ENCODE measurements around the gene FKBP5. TPM values are rescaled to one million over a fixed set of nuclear protein-coding genes. Genes with fewer than 3 reads are reported as not detected.

FKBP5 gene
- polyA plus RNA-seq, 1 donor from 2014 or later = 1.2 TPM

DNA sequence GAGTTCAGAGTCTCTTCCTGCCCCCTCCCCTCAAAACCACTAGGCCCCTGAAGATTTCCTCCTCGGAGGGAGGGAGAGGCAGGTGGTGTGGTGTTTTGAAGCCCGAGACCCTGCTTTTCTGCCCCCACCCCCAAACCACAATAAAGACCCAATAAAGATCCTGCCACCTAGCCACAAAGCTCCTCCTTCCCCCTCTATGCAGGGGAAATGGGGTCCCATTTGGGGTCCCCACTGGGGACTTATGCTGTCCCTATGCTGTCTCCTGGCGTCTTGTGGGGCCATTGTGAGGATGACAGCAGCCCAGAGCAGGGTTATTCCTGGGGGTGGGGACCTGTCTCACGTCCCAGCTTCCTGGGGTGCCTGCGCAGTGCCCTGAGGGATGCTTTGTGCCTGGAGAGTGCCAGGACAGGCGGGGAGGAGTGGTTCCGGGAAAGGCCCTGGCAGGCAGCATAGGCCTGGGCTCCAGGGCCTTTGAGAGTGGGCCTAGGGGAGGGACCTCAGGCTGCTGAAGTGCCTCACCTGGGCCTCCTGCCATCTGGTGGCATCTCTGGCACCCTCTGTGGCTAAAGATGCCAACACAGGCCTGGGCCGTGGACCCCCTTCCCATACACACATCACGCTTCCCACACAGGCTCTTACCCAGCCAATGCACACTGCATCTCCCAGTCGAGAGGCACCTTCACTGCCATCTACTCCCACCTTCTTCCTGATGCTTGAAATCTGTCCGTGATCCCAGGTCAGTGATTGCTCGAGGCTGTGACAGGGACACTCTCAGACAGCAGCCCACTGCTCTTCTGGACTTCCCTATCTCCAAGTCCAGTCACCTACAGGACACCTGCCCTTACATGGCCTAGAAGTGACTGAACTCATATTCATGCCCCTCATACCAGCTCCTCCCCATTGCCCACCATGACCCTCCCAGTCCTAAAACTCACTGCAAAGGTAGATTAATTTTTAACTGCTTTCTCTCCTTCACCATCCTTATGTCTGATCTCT, 40.3 kb upstream of the FKBP5 start:
- Histone ChIP-seq H3K4me2 (ENCODE audit: low read length) (no peak overlapping the region), H3K27ac (ENCODE audit: low read length) (no peak overlapping the region), H3K79me2 (replicated peaks; ENCODE audit: insufficient read depth, low read length) (no peaks in the 10 kb centered on the region), H2AFZ (ENCODE audit: low read depth, low read length) (no peak overlapping the region), H3K9me3 (ENCODE audit: low read length) (no peaks in the 10 kb centered on the region), H4K20me1 (ENCODE audit: insufficient read depth) (no peaks in the 10 kb centered on the region), H3K9me2 (ENCODE audit: insufficient read depth, low read length) (no peaks in the 10 kb centered on the region), H3K4me3 (ENCODE audit: low read length) (peak overlapping the region; percentile 83), H3K27me3 (ENCODE audit: insufficient read depth, low read depth, low read length) (no peaks in the 10 kb centered on the region), H3K9ac (ENCODE audit: low read length) (peak overlapping the region; percentile 90), H3K36me3 (ENCODE audit: insufficient read depth, low read length) (no peaks in the 10 kb centered on the region), H3F3A (ENCODE audit: insufficient read depth, low read length, poor library complexity, severe bottlenecking) (peaks cover 5% of the 10 kb centered on the region)
- TF ChIP-seq SMC3 (conservative IDR thresholded peaks at IDR 0.05; ENCODE audit: poor library complexity) (no peak), CTCF (IDR thresholded peaks at IDR 0.05; ENCODE audit: poor library complexity, severe bottlenecking) (no peak), EZH2 (IDR thresholded peaks at IDR 0.05; ENCODE audit: borderline replicate concordance, insufficient read depth, low read length, poor library complexity, severe bottlenecking) (no peak), TAF1 (IDR thresholded peaks at IDR 0.05; ENCODE audit: low read depth) (no peak), EP300 (conservative IDR thresholded peaks at IDR 0.05; ENCODE audit: poor library complexity, severe bottlenecking) (no peak), REST (IDR thresholded peaks at IDR 0.05; ENCODE audit: borderline replicate concordance) (no peak), MXI1 (conservative IDR thresholded peaks at IDR 0.05; ENCODE audit: poor library complexity, severe bottlenecking) (no peak), RAD21 (conservative IDR thresholded peaks at IDR 0.05) (no peak), POLR2AphosphoS5 (IDR thresholded peaks at IDR 0.05) (no peak)

GRCh38 chr6:35727935-35728682, 39.4 kb upstream of the FKBP5 start:
- peak overlapping the region; percentile 90 for H3K9ac ChIP-seq (ENCODE audit: low read length)
- no peaks in the 10 kb centered on the region for H3K9me2 ChIP-seq (ENCODE audit: insufficient read depth, low read length)
- H3K36me3 ChIP-seq (ENCODE audit: insufficient read depth, low read length) = no peaks in the 10 kb centered on the region
- H3K79me2 ChIP-seq (replicated peaks; ENCODE audit: insufficient read depth, low read length) = no peaks in the 10 kb centered on the region
- H3K27me3 ChIP-seq (ENCODE audit: insufficient read depth, low read depth, low read length) = no peaks in the 10 kb centered on the region
- TF ChIP-seq MXI1 (conservative IDR thresholded peaks at IDR 0.05; ENCODE audit: poor library complexity, severe bottlenecking) (peak; percentile 62), EP300 (conservative IDR thresholded peaks at IDR 0.05; ENCODE audit: poor library complexity, severe bottlenecking) (no peak), POLR2AphosphoS5 (IDR thresholded peaks at IDR 0.05) (no peak), RAD21 (conservative IDR thresholded peaks at IDR 0.05) (no peak), SMC3 (conservative IDR thresholded peaks at IDR 0.05; ENCODE audit: poor library complexity) (peak; percentile 7)
- H3K4me3 ChIP-seq (ENCODE audit: low read length) = peak overlapping the region; percentile 83
- H3K4me2 ChIP-seq (ENCODE audit: low read length) = peak overlapping the region; percentile 91
- H3K27ac ChIP-seq (ENCODE audit: low read length) = peak overlapping the region; percentile 82
- H2AFZ ChIP-seq (ENCODE audit: low read depth, low read length) = peak overlapping the region; percentile 94
- H3F3A ChIP-seq (ENCODE audit: insufficient read depth, low read length, poor library complexity, severe bottlenecking) = peaks cover 5% of the 10 kb centered on the region
- no peaks in the 10 kb centered on the region for H3K9me3 ChIP-seq (ENCODE audit: low read length)
- no peaks in the 10 kb centered on the region for H4K20me1 ChIP-seq (ENCODE audit: insufficient read depth)

Data from neural cell (in vitro differentiated cells).